Mucosa of descending colon (tissue), 3 donors: ENCODE data around the gene EWSR1. TPM values are rescaled to one million over a fixed set of nuclear protein-coding genes. Genes with fewer than 3 reads are reported as not detected.

ENCODE experiments used
- ATAC-seq: fragments of 200-7000 bp; cut with Tn5 transposase; one replicate; pipeline ENCODE4 v1.9.1; 2020; ENCODE audit warnings: mild to moderate bottlenecking, moderate library complexity
- DNase-seq, 3 donors: peaks; one replicate each; pipeline ENCODE4 v3.0.0-alpha.2; 2020
- H3K36me3 ChIP-seq: fragments of 200-600 bp; one replicate; pipeline ENCODE4 v1.8.0; 2021; ENCODE audit warnings: low read depth, mild to moderate bottlenecking
- H3K4me1 ChIP-seq: fragments of 200-600 bp; one replicate; pipeline ENCODE4 v1.8.0; 2021; ENCODE audit warnings: low read depth, mild to moderate bottlenecking
- H3K4me3 ChIP-seq: fragments of 200-600 bp; one replicate; pipeline ENCODE4 v1.8.0; 2021; ENCODE audit warnings: mild to moderate bottlenecking
- H3K9me3 ChIP-seq: fragments of 200-600 bp; one replicate; pipeline ENCODE4 v1.8.0; 2021; ENCODE audit warnings: mild to moderate bottlenecking
- intact Hi-C, 2 donors: fragments of 100-400 bp; cut with DNase I in 1 of 2; cut with micrococcal nuclease in 1 of 2; formaldehyde crosslinking; loops; one replicate each; pipeline versions ENCODE4 v1.11.0 to v1.11.1; 2022; cut with DNase I, micrococcal nuclease
- total RNA-seq, 3 donors: library from RNA; stranded (reverse); fragmentation: NEBNext Ultra II Directional in 2 of 3; extraction: Animal tissue kit (Norgen Biotek cat#: 25700) in 2 of 3; gene quantifications; one replicate each; pipeline versions ENCODE4 v1.2.1 to v1.2.4, GENCODE V29; 2021 to 2023
- TF ChIP-seq, protein P1 (sequence below): fragments of 200-600 bp; IDR thresholded peaks from one replicate; pipeline ENCODE4 v1.8.0; 2022; ENCODE audit warnings: antibody characterized with exemption, mild to moderate bottlenecking
- donor health status: DM: no; HTN: no; CAD: no; lungs with moderate emphysema.
- donor health status: DM: no; HTN: no; CAD: no.
- donor health status: DM: no; HTN: yes; CAD: no.

EWSR1 gene
- total RNA-seq, 3 donors from 2014 or later, result 176 to 227 (median 179) TPM

DNA sequence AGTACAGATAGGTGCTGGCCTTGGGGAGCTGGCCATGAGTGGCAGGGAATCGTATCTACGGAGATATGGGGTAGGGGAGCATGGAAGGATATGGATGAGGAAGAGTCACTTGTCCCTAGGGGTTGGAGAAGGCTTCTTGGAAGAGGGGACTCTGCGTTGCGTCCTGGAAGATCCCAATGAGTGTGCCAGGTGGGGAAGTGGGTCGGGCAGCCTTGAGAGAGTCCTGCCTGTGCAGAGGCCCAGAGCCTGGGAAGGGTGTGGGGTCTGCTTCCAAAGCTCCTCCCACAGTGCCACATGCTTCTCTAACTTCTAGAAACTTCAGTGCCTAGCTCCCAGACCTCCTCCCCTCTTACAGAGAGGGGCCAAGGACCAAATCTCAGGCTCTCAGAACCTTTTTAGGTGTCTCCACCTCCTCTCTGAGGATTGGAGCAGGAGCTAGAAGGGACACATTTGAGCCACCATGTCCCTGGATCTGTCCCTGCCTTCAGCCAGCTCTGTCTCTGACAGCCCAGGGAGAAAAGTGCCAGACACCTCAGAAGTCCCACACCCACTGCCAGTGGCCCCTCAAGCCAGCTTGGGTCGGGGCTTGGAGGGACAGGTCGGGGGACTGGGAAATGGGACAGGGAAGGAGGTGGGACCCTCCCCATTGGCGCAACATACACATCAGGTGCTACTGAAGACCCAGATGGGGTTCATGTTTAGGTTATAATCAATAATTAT lies 11.3 kb upstream of the EWSR1 start:
- H3K4me3 ChIP-seq, result no peak overlapping the region
- H3K9me3 ChIP-seq, result no peaks in the 10 kb centered on the region
- intact Hi-C loops, result no loop called here
- ATAC-seq (no peak), DNase-seq (no peak)
- H3K4me1 ChIP-seq, result no peaks in the 10 kb centered on the region
- no peaks in the 10 kb centered on the region for H3K36me3 ChIP-seq
- TF ChIP-seq, protein P1, sequence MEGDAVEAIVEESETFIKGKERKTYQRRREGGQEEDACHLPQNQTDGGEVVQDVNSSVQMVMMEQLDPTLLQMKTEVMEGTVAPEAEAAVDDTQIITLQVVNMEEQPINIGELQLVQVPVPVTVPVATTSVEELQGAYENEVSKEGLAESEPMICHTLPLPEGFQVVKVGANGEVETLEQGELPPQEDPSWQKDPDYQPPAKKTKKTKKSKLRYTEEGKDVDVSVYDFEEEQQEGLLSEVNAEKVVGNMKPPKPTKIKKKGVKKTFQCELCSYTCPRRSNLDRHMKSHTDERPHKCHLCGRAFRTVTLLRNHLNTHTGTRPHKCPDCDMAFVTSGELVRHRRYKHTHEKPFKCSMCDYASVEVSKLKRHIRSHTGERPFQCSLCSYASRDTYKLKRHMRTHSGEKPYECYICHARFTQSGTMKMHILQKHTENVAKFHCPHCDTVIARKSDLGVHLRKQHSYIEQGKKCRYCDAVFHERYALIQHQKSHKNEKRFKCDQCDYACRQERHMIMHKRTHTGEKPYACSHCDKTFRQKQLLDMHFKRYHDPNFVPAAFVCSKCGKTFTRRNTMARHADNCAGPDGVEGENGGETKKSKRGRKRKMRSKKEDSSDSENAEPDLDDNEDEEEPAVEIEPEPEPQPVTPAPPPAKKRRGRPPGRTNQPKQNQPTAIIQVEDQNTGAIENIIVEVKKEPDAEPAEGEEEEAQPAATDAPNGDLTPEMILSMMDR, result no peak

DNA sequence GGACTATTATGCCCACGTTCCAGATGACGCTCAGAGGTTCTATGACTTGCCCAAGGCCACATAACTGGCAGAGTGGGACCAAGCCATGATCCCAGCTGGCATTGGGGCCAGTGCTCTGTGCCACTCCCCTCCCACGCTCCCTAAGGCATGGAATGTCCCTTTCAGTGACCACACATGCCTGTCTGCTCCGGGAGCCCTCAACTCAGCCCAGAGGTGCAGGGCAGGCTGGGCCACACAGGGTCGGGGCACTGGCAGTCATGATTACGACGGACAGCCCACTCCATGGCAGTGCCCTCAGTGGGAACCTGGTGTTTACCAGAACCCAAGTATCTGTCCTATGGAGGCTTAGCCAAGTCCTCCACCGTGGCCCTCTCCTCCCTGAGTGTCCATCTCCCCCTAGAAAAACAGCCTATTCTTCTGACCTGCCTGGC lies 10.3 kb upstream of the EWSR1 start:
- ATAC-seq, result no peak
- Histone ChIP-seq H3K9me3 (no peaks in the 10 kb centered on the region), H3K36me3 (no peaks in the 10 kb centered on the region), H3K4me1 (no peaks in the 10 kb centered on the region), H3K4me3 (no peak overlapping the region)
- DNase-seq, result no peak
- intact Hi-C loops, result no loop called here
- TF ChIP-seq, protein P1, result no peak

DNA sequence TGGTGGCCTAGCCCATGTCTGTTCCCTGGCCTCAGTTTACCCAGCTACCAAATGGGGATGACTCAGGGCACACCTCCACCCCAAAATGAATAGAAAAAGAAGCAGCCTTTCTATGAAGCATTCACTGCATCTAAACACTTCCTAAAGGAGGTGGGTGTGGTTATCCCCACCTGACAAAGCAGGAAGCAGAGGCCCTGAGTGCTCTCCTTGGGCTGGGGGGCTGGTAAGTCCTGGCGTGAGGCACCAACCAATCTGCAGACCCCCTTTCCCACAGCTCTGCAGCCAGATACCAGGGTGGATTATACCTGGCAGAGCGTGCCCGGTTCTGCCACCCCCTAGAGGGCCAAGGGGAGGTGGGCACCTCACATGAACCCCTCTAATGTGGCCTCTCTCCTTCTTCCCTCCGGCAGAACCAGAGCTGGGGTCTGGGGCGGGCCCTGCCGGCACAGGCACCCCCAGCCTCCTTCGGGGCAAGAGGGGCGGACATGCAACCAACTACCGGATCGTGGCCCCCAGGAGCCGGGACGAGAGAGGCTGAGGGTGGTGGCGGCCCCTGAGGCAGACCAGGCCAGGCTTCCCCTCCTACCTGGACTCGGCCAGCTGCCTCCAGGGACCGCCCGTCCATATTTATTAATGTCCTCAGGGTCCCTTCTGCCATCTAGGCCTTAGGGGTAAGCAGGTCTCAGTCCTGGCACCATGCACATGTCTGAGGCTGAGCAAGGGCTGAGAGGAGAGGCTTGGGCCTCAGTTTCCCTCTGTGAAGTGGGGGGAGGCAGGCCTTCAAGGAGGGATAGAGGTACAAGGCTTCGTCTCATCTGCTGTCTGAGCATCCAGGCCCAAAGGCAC lies 9.4 kb upstream of the EWSR1 start:
- intact Hi-C loops, result no loop called here

DNA sequence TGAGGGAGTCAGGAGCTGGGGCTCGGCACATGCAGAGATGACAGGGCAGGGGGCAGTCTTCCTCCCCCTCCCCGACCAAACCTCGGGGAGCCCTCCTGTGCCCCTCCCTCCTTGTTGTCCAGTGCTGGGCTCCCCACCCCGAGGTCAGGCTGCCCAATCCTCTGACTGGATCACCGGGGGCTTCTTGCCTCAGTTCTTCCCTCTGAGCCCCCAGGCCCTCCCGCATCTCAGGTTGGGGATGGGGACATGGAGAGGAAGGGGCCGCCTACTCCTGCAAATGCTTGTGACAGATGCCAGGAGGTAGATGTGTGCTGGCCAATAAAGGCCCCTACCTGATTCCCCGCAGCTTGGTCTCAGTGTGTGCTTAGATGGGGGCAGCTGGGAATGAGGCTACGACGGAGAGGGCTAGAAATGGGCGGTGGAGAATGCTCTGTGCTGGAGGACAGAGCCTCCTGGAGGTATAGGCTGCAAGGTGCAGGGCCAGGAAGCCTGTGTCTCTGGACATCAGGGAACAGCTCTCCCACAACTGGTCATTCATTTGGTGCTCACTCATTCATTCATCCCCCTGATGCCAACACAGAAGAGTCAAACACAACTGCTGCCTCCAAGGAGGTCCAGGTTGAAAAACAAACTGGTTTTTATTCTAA lies 8.7 kb upstream of the EWSR1 start:
- Histone ChIP-seq H3K36me3 (no peaks in the 10 kb centered on the region), H3K9me3 (no peaks in the 10 kb centered on the region), H3K4me3 (no peak overlapping the region), H3K4me1 (no peaks in the 10 kb centered on the region)
- no peak for ATAC-seq
- intact Hi-C loops, result no loop called here
- TF ChIP-seq, protein P1, result no peak
- DNase-seq, result no peak

More for the DNA sequence above, 9.4 kb upstream of the EWSR1 start:
- Histone ChIP-seq H3K4me1 (no peaks in the 10 kb centered on the region), H3K9me3 (no peaks in the 10 kb centered on the region), H3K36me3 (no peaks in the 10 kb centered on the region), H3K4me3 (no peak overlapping the region)
- DNase-seq, result no peak
- no peak for ATAC-seq
- TF ChIP-seq, protein P1, result no peak

DNA sequence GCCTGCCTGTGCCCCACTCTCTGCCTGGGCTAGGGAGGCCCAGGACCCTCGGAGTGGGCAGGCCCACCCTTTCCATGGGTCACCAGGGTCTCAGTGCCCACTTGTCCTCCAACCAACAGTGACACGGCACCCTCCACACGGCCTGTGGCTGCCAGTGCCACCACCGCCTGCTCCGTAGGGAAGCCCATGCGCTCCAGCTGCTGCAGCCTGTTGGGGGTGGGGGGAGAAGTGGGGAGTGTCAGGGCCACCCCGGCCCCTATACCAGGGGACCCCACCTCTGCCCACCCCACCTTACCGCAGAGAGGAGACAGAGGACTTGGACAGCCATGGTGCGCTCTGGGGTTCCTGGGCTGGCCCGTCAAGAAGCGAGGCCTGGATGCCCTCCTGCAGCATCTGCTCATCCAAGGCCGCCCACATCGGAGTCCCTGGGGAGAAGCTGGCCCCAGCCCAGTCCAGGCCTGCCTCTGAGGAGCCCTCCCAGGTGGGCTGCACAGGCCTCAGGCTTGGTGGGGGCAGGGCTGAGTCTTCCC lies 8.0 kb upstream of the EWSR1 start:
- Histone ChIP-seq H3K36me3 (no peaks in the 10 kb centered on the region), H3K9me3 (no peaks in the 10 kb centered on the region), H3K4me1 (no peaks in the 10 kb centered on the region), H3K4me3 (no peak overlapping the region)
- ATAC-seq, result peak; percentile 4
- intact Hi-C loops, result no loop called here
- no peak for DNase-seq
- TF ChIP-seq, protein P1, result no peak
